Measurements from ENCODE around the gene SAYSD1. TPM values are rescaled to one million over a fixed set of nuclear protein-coding genes. Genes with fewer than 3 reads are reported as not detected.

Gene SAYSD1
- total RNA-seq, 4 donors from 2014 or later: 17.7 to 24.5 (median 20.1) TPM

DNA sequence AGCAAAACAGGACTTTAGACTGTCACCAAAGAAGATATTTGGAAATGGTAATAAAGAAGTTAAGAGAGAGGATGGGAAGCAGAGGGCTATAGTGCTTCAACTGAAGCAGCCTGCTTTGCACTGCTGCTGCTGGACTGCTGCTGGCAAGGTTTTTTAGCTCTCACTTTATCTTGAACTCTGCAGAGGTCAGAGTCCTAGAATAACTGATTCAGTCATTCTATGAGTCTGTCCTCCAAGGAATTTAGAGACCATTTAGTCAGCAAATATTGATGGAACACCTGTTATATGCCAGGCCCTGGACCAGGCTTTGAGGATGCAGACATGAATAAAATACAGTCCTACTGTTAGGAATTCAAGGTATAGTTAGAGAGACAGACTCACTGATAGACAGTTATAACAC, 9.1 kb upstream of the SAYSD1 start:
- TF ChIP-seq, protein P1, sequence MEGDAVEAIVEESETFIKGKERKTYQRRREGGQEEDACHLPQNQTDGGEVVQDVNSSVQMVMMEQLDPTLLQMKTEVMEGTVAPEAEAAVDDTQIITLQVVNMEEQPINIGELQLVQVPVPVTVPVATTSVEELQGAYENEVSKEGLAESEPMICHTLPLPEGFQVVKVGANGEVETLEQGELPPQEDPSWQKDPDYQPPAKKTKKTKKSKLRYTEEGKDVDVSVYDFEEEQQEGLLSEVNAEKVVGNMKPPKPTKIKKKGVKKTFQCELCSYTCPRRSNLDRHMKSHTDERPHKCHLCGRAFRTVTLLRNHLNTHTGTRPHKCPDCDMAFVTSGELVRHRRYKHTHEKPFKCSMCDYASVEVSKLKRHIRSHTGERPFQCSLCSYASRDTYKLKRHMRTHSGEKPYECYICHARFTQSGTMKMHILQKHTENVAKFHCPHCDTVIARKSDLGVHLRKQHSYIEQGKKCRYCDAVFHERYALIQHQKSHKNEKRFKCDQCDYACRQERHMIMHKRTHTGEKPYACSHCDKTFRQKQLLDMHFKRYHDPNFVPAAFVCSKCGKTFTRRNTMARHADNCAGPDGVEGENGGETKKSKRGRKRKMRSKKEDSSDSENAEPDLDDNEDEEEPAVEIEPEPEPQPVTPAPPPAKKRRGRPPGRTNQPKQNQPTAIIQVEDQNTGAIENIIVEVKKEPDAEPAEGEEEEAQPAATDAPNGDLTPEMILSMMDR (IDR thresholded peaks at IDR 0.05; ENCODE audit: low read depth): no peak

DNA sequence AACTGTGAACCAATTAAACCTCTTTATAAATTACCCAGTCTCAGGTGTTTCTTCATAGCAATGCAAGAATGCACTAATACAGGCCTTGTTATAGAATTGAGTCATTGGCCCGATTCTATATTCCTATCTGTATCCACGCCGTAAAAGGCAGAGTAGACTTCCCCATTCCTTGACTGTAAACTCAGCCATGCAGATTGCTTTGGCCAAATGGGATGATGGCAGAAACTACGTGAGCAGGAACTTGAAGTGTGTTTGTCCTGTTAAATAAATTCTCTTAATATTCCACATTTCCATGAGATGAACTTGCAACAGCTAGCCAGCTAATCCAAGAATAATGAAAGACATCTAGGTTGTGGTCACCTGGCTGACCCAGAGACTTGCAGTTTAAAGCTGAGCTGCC, 3.9 kb upstream of the SAYSD1 start:
- TF ChIP-seq, protein P1 (IDR thresholded peaks at IDR 0.05; ENCODE audit: low read depth): no peak

DNA sequence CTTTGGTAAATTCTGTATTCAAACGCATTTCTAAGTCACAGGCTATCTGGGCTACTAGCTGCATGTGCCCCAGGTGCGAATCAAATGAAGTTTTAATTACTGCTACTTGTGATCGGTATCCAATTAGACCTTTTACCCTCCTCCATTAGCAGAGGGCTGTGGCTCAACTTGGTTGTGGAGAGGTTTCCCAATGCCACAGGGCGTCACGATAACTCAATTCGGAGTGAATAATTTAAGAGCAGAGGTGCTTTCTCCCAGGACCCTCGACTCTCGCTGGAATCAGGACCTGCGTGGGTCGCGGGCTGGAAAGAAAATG, 640 bp downstream of the SAYSD1 start:
- TF ChIP-seq, protein P1 (IDR thresholded peaks at IDR 0.05; ENCODE audit: low read depth): no peak

DNA sequence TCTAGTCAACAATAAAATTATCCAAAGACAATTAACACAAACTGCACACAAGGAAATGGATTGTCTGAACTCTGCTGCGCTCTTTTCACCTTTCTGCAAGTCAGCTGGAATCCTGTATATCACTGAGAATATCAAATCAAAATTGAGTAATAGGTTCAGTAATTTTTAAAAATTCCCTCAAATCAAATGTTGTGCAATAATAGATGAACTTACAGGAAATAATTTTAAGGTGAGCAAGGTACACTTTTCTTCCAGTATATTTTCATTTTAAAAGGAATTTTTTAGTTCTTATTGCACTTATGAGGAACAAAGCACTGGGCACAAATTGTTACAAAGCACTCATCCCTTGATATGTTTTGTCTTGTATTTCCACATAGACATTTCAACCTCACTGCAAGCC, 1.2 kb downstream of the SAYSD1 start:
- TF ChIP-seq, protein P1 (IDR thresholded peaks at IDR 0.05; ENCODE audit: low read depth): no peak

DNA sequence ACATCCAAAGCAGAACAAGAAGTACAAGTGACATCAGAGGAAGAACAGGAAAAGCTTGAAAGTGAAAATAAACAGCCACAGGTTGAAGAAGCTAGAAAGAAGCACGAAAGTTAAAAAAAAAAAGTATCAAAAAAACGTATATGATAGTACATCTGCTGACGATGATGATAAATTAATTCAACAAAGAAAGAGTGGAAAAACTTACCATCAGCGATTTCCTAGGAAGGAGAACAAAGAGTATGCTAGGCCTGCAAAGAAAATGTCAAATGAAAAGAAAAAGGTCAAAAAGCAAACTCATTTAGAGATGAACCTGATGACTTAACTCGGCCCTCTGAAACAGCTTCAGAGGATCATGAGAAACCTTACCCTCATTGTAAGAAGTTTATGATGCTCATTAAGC, 3.7 kb downstream of the SAYSD1 start:
- TF ChIP-seq, protein P1 (IDR thresholded peaks at IDR 0.05; ENCODE audit: low read depth): no peak

DNA sequence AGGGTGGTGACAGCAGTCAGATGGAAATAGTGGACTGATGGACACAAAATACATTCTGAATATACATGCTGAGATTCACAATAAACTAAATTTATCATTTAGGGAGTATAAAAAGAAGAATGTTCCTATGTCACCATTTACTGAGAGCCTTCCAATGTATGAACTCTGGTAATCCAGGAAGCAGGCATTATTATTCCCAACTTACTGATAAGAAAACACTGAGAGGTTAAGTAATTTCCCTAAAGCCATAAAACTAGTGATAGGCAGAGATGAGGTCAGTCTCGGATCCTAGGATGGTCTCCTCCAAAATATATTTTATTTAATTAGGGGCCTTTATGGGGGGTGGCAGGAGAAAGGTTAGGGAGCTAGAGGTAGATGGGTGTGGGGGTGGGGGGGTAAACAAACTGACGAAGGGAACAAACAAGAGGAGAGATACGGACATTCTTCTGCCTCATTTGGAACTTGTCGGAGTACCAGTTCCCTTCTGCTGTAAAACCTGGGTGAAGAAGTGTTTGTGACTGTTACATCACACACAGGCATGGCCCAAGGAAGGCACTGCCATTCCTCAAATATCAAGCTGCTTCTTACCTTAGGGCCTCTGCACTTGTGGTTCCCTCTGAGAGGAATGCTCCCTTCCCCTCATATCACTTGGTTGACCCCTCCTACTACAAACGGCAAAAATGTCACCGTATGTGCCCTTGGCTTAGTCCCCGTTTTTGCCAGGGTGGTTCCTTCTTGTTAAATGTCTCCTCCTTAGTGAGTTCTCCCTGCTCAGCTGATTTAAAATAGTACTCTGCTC, 6.7 kb downstream of the SAYSD1 start:
- TF ChIP-seq, protein P1 (IDR thresholded peaks at IDR 0.05; ENCODE audit: low read depth): no peak

DNA sequence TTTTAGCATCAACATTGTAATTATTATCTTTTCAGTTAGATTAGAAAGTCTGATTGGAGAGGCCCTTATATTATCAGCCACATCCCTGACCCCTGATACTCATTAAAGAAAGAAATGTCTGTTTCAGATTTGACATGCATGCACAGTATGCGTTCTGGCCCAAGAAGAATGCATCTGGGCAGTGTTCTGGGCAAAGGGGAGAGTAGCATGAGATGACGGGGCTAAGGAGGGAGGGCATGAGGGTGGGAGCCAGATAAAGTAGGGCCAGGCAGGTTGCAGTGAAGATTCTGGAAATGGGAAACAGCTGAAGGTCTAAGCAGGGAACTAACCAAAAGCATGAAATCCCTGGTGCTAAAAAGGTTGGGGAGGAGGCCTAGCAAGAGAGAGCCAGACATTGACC, 7.3 kb downstream of the SAYSD1 start:
- TF ChIP-seq, protein P1 (IDR thresholded peaks at IDR 0.05; ENCODE audit: low read depth): no peak

Data from subcutaneous adipose tissue (tissue), 4 donors.